HG03469 (cell line): ENCODE data around the gene PDLIM4.

Experiments
- ATAC-seq: cut with Tn5 transposase; IDR thresholded peaks from one replicate; pipeline ENCODE4 v1.9.1; 2021; ENCODE audit warnings: mild to moderate bottlenecking, moderate library complexity, moderate number of reproducible peaks; ENCODE audit not compliant: unreplicated experiment

The PDLIM4 gene

GRCh38 chr5:132301344-132302271 lies 44.1 kb downstream of the PDLIM4 start:
- no peak for ATAC-seq

- ATAC-seq = no peak
These were observed 44.9 kb downstream of the PDLIM4 start for GRCh38 chr5:132302413-132302812.

GRCh38 chr5:132303589-132303988 lies 46.1 kb downstream of the PDLIM4 start:
- no peak for ATAC-seq

DNA sequence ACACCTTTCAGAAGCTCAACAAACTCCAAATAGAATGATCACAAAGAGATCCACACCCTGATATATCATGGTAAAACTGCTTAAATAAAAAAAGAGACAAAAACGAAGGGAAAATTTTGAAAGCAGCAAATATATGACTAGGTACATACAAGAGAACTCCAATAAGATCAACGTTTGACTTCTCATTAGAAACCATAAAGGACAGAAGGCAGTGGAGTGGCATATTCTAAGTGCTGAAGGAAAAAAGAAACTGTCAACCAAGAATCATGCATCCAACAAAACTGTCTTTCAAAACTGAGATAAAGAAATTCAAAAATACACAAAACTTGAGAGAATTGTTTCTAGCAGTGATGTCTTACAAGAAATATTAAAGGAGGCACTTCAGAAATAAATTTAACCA lies 47.9 kb downstream of the PDLIM4 start:
- ATAC-seq = no peak

GRCh38 chr5:132308701-132309100 lies 51.2 kb downstream of the PDLIM4 start:
- ATAC-seq = no peak

DNA sequence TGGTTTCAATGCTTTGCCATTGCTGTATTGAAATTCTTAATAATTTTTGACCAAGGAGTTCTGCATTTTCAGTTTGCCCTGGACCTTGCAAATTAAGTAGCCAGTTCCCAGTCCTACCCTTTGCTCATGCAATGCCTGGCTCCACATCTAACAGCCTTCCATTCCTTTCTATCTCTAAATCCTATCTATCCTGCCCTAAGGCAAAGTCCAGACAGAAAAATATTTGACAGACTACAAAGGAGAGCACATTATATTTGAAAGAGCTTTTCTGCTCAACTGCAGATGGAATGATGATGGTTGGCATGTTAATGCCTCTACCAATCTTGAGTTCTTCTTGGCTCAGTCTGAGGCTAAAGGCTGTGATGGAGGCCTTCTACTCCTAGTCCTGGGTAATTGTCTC lies 52.2 kb downstream of the PDLIM4 start:
- no peak for ATAC-seq

DNA sequence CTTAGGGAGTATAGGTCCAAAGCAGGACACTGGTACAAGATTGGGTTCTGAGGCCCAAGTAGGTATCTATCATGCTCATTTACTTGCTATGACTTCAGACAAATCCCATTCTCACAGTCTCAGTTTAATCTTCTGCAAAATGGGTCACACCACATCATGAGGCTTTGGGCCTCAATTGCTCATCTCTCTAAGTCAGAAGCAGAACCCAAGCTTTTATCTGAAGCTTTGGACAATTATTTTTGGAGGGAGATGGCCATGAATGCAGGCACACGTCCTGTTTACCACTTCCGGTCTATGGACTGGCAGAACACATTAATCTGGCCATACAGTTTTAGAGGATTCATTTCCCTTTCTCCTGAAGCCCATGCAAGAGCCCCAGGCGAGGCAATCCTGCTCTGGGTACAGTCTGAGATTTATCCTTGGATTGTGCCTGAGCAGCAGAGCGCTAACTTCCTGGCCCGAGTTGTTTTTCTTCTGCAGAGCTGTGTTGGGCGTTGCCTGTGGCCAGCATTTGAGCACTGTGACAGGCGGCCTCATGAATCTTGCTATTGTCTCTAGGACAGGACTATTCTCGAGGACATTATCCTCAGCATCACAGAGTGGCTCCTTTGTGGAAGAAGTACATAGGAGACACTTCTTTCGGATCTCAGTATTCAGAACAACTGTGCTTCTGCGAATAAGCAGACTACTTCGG lies 52.8 kb downstream of the PDLIM4 start:
- ATAC-seq = no peak

- no peak for ATAC-seq
These were observed 55.9 kb downstream of the PDLIM4 start for GRCh38 chr5:132313366-132313765.

DNA sequence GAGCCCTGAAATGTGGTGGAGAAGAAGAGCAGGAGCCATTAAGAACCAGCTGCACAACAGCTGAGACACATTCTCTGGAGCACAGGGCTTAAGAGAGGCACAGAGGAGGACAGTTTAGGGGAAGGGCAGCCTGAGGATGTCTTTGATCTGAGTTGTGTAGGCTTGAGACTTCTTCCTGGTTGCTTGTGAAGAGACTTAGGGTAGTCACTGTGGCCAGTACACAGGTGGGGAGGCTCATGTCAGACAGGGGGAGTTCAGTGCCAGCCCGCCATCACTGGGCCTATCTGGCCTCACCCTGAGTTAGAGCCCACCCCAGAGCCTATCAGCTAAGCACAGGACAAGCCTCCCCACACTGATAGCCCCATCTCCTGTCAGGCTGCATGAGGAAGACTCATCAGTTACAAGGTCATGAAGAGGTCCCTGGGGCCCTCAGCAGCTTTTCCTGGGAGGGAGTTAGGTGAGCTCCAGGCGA lies 56.5 kb downstream of the PDLIM4 start:
- no peak for ATAC-seq

GRCh38 chr5:132315529-132316067 lies 58.1 kb downstream of the PDLIM4 start:
- ATAC-seq = no peak

DNA sequence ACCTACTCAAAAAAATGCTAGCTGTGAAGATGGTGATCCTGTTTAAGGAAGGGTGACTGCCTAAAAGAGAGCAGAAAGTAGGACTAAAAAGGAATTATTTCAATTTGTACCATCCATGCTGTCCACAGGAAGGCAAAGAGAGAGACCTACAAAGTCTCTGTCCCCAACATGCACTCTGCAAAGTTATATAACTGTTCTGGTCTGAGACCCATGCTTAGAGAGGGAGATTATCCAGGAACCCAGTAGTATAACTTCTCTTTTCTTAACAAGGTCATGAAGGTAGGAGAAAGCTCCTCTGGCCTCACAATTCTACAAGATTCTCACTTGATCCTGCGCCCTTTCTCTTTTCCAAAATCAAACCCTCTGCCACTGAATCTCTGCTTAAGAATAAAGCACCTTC lies 62.5 kb downstream of the PDLIM4 start:
- ATAC-seq = no peak

DNA sequence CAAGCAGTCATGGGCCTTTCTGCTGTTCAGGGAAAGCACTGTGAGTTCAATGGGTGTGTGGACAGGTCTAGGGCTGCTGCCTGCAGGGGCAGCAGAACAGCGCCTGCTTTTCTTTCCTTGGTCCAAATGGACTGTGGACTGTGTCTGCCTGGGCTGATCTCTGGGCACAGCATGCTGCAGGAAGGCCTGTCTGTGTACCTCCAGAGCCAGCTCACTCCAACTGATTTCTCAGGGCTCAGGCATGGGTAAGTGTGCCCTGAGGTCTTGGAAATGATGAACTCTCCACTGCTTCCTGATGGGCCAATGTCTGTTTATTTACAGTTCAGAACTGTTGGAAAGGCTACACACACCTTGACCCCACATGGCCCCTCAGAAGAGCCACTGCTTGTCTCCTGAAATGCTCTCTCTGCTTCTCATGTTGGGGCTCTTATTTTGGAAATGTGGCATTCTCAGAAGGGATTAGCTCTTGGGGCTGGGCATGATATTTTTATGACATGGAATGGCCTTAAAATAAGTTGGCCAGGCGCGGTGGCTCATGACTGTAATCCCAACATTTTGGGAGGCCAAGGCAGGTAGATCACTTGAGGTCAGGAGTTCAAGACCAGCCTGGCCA lies 63.7 kb downstream of the PDLIM4 start:
- ATAC-seq = no peak

GRCh38 chr5:132322266-132322665 lies 64.8 kb downstream of the PDLIM4 start:
- no peak for ATAC-seq
